ENCODE data around the gene TANGO6.
"Not testable (repeated sequence)": the region's sequence is repeated elsewhere in the genome, so short reads cannot be mapped to it uniquely, and the experiment has no call there.

Gene TANGO6

DNA sequence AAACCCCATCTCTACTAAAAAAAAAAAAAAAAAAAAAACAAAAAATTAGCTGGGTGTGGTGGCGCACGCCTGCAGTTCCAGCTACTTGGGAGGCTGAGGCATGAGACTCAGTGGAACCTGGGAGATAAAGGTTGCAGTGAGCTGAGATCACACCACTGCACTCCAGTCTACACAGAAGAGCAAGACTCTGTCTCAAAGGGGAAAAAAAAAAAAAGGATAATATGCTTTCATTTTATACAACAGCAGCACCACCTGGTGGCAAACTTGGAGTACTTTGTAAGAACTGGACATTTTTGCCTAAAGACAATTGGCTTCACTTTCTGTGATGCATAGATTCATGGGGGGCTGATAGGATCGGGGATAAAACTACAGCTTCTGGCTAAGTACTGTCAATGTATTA, 280.6 kb downstream of the TANGO6 start:
- DNase-seq: peak; percentile 77

DNA sequence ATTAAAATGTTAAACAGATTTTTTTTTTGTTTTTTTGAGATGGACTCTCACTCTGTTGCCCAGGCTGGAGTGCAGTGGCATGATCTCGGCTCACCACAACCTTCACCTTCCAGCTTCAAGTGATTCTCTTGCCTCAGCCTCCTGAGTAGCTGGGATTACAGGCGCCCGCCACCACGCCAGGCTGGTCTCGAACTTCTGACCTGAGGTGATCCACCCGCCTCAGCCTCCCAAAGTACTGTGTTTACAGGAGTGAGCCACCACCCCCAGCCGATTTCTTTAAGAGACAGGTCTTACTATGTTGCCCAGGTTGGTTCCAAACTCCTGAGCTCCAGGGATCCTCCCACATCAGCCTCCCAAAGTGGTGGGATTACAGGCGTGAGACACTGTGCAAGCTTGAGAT, 281.1 kb downstream of the TANGO6 start:
- not testable (repeated sequence) for DNase-seq

DNA sequence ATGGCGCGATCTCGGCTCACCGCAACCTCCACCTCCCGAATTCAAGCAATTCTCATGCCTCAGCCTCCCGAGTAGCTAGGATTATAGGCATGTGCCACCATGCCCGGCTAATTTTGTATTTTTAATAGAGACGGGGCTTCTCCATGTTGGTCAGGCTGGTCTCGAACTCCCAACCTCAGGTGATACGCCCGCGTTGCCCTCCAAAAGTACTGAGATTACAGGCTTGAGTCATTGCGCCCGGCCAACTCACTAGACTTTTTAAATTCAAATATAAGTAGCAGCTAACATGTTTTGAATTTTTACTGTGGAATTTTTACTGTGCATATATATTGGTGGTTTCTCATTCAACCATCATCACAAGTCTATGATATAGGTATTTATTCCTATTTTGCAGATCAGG, 281.6 kb downstream of the TANGO6 start:
- DNase-seq: not testable (repeated sequence)

DNA sequence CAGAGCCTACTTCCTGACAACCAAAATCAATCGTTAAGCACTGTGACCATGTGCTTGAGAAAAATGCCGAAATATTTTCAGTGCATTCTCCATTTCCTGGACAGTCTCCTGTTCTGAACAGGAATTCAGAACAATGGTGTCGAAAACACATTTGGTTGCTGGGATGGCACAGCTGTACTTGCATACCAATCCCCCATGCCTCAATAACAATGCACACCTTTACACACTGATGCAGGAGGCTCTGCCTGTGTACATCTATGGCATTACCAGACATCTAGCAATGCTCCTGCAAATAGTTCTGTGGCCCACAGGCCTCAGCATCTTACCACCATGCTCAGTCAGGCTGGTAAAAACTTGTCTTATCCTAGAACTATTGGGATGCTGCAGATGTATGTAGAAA, 282.9 kb downstream of the TANGO6 start:
- DNase-seq: no peak

DNA sequence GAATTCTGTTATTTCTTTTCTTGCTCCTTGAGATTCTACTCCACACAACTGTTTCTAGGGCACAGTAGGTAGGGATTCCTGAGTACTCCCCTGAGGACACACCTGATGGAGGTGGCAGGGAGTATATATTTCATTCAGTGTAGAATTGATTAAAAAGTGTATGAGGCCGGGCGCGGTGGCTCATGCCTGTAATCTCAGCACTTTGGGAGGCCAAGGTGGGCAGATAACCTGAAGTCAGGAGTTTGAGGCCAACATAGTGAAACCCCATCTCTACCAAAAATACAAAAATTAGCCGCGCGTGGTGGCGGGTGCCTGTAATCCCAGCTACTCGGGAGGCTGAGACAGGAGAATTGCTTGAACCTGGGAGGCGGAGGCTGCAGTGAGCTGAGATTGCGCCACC, 283.5 kb downstream of the TANGO6 start:
- not testable (repeated sequence) for DNase-seq

DNA sequence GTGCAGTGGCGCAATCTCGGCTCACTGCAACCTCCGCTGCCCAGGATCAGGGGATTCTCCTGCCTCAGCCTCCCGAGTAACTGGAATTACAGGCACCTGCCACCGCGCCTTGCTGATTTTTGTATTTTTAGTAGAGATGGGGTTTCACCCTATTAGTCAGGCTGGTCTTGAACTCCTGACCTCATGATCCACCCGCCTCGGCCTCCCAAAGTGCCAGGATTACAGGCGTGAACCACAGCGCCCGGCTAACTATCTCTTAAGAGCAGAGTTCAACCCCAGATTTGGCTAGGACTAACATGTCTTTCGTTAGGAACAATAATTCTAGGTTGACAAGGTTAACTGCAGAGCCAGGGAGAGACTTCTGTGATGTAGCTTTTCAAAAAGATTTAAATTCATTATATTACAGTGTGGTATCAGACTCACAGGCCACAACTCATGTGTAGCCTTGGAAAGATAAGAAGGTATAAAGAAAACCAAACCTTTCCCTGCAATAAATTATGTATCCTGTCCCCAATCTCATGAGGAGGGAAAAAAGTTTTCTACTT, 284.7 kb downstream of the TANGO6 start:
- DNase-seq: no peak

DNA sequence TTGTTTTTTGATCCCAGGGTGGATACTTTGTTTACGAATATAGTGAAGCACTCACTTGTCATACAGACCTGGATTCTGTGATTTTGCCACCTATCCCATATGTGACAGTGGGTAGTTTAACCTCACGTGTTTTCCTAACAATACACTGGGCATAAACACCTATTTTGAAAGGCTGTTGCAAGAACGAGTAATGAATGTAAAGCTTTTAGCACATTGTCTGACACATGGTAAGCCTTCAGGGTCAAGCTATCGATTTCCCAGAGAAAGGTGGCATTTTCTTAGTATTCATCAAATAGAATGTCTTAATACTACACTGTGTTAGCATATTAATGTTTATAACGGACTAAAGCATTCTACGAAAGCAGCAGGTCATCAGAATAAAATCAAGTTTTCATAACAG, 287.1 kb downstream of the TANGO6 start:
- DNase-seq: no peak

DNA sequence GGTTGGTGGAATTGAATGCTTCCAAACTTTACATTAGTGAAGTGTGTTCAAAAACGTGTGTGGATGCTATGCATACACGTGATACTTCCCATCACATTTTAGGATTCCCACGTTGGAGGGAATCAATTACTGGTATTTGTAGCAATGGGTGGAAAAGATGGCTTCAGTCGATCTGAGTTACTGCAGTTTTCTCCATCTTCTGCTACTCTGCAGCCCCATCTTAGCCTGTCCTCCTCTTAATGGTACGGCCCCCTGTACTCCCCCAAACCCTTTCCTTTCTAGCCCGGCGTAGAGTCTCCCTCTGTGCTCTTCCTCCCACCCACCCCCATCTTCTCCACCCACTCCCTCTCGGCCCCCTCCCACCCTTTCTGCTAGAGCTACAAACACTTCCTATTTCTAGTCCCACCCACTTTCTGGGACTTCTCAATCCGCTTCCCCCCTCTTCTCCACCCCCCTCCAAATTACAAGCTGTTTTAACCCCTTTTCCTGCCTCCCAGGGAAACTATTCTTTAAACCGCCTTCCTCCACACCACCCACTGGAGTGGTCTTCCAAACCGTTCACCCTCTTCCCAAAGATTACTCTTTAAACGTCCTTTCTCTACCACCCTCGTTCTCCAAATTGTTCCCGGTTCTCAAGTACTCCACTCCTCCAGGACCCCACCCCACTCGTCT, 288.0 kb downstream of the TANGO6 start:
- peak; percentile 36 for DNase-seq

DNA sequence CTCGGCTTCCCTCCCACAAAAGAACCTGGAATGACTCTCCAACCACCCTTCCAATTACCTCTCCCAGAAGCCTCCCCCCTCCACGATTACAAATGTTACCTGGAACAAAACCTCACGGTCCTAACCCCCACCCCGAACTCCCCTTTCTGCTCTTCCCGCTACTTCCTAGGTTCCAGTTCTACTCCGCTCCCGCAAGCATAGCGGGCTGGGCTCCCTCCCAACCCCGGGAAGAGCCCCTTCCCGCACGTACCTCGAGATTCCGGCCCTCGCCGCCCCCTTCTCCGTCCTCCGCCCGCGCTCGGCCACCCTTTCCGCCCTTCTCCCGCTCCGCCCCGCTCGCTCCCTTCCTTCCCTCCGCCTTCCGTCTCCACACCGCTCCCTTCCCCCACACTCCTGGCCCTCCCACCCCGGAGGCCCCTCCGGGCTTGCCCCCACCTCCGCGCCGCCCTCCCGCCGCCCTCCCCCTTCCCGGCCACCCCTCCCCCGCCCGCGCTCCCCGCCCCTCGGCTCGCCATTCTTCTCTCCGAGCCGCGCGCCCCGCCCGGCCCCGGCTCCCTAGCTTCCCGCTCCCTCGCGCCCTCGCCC, 288.6 kb downstream of the TANGO6 start:
- peak; percentile 79 for DNase-seq

DNA sequence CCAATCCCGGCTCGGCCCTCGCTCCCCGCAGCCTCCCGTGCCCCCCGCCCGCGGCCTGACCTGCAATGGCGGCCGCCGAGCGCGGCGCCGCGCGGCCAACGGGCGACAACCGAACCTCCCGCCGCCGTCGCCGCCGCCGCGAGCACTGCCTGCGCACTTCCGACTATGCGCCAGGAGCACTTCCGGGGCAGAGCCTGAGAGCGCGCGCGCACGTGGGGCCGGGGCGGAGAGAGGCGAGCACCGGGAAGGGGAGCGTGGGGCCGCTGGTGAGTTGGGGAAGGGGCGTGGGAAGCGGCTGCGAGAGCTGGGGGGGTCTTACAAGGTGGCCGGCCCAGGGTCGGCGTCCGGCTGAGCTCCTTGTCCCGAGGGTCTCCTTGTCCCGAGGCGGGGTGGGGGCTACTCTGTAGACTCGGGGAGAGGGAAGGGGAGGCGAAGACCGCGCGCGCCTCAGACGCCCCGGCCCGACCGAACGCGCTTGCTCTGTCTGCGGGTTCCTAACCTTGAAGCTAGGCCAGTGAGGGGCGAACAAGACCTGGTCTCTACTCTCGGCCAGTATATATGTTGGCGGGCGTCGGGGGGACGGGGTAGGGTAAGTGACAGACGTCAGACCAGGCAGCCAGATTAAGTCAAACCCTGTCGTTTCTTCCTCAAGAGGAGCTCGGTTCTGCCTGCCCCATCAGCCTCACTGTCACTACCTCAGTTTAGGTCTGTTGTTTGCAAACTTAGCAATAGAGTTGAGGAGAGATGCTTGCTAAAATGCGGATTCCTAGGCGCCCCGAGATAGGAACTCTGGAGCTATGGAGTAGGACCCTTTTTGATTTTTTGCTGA, 289.3 kb downstream of the TANGO6 start, which contains the start of the genes CHTF8 and UTP4:
Gene CHTF8 (minus strand): TSS at position 165 of the 829 bp plus-strand sequence. CDS start 11,130 bp downstream, outside the sequence.
Gene UTP4 (plus strand): TSS at position 226 of the 829 bp plus-strand sequence. CDS start 811 bp downstream, outside the sequence.
- peak; percentile 85 for DNase-seq

DNA sequence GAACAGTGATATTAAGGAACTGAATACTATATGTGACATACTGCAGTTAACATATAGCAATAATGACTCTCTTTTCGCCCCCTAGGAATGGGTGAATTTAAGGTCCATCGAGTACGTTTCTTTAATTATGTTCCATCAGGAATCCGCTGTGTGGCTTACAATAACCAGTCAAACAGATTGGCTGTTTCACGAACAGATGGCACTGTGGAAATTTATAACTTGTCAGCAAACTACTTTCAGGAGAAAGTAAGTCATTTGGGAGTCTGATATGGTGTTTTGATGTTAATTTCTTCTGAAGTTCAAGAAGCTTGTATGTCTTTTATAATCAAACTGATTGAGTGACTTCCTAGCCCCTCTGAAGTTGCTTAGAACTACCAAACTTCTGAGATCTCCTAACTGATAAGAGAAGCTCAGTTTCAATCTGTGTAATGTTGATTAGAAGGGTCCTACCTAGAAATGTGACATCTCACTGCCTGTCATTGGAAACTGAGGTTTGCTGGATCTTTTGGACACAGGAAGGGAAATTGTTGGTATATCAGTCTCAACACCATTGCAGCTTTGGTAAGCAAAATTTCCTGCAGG, 290.1 kb downstream of the TANGO6 start:
- no peak for DNase-seq

Data from CD4-positive, alpha-beta T cell treated with Interleukin-17A for 1 hour (primary cell).